ENCODE data around the gene SFMBT1. TPM values are rescaled to one million over a fixed set of nuclear protein-coding genes. Genes with fewer than 3 reads are reported as not detected.

SFMBT1 gene
- total and polyA plus RNA-seq, 2 of the 4 experiments (the other 2 are of a cell fraction) = 1.0 to 1.8 TPM

- ChIA-PET POLR2A (ENCODE audit: unreplicated experiment) (no interaction called here), CTCF (interaction anchor here (1.0 kb wide), 1 partner anchor 10 kb away, joined by 4 read pairs; the partner anchor contains the start of gene STIMATE)
- Histone ChIP-seq H2BK120ac (ENCODE audit: low read depth, low read length) (no peak overlapping the region), H2BK5ac (ENCODE audit: low read depth, low read length, poor library complexity, severe bottlenecking) (no peak overlapping the region), H3K9me1 (ENCODE audit: insufficient read depth, low read length) (no peaks in the 10 kb centered on the region), H3K14ac (replicated peaks; ENCODE audit: low read depth, low read length) (no peak overlapping the region), H4K5ac (ENCODE audit: low read depth, low read length) (no peak overlapping the region), H3K18ac (ENCODE audit: low read depth, low read length) (no peak overlapping the region), H2AK5ac (ENCODE audit: low read depth, low read length) (no peak overlapping the region), H4K20me1 (ENCODE audit: insufficient read depth, low read length) (no peaks in the 10 kb centered on the region), H2AFZ (replicated peaks; ENCODE audit: low read length, poor library complexity) (no peak overlapping the region), H3K79me1 (ENCODE audit: low read depth in 1 of 2, low read length in 2 of 2) (no peaks in the 10 kb centered on the region), H2BK20ac (ENCODE audit: low read depth, low read length) (no peak overlapping the region), H3K27me3 (ENCODE audit: control insufficient read depth, insufficient read depth, low read length) (no peaks in the 10 kb centered on the region), H3K4me1 (ENCODE audit: control insufficient read depth, insufficient read depth, low read length) (no peaks in the 10 kb centered on the region), H3K9me3 (ENCODE audit: control insufficient read depth, insufficient read depth, low read length) (no peaks in the 10 kb centered on the region), H4K8ac (ENCODE audit: low read depth in 2 of 2, low read length in 2 of 2) (no peak overlapping the region), H3K9ac (ENCODE audit: low read depth, low read length) (no peak overlapping the region), H3K4me2 (ENCODE audit: low read depth, low read length) (no peak overlapping the region), H2BK15ac (ENCODE audit: low read depth, low read length) (no peak overlapping the region), H3K4ac (ENCODE audit: low read depth, low read length) (no peak overlapping the region), H3K27ac (ENCODE audit: insufficient read depth, low read length) (no peak overlapping the region), H3K36me3 (ENCODE audit: control insufficient read depth, insufficient read depth, low read length) (no peaks in the 10 kb centered on the region), H3K56ac (ENCODE audit: extremely low read depth, insufficient read depth, low read length) (no peak overlapping the region), H3K23ac (ENCODE audit: low read depth, low read length) (no peak overlapping the region), H3K4me3 (ENCODE audit: insufficient read depth, low read depth, low read length) (no peak overlapping the region), H2AK9ac (replicated peaks; ENCODE audit: low read depth, low read length, poor library complexity) (no peak overlapping the region), H4K91ac (ENCODE audit: insufficient read depth, low read depth, low read length) (no peak overlapping the region)
- dilution Hi-C loops (cut with HindIII; ENCODE audit: low sequenced_read_pairs, unreplicated experiment) (no loop called here), in situ Hi-C loops (cut with MboI; ENCODE audit: low sequenced_read_pairs) (no loop called here), intact Hi-C loops (cut with micrococcal nuclease) (no loop called here)
- DNase-seq (no peak), ATAC-seq (ENCODE audit: low read depth) (no peak)
- 80% methylated on average over 1 of the region's 5 CpGs; no CpG with 5 or more reads in 1 of the 2 experiments for WGBS, 2 experiments (ENCODE audit: extremely low coverage in 2 of 2, insufficient read length in 1 of 2)
- TF ChIP-seq CEBPB (IDR thresholded peaks at IDR 0.05; ENCODE audit: low read depth, low read length) (no peak), MAFK (IDR thresholded peaks at IDR 0.05; ENCODE audit: low read depth, low read length) (no peak), POLR2A (IDR thresholded peaks at IDR 0.05; ENCODE audit: low read depth, low read length) (no peak), RAD21 (IDR thresholded peaks at IDR 0.05; ENCODE audit: low read length) (no peak), CHD1 (IDR thresholded peaks at IDR 0.05; ENCODE audit: low read depth, low read length) (no peak), MXI1 (IDR thresholded peaks at IDR 0.05; ENCODE audit: borderline replicate concordance, low read depth, low read length) (no peak), FOS (IDR thresholded peaks at IDR 0.05; ENCODE audit: low read depth, low read length) (no peak), NFE2L2 (IDR thresholded peaks at IDR 0.05; ENCODE audit: low read depth, low read length) (no peak), SMC3 (IDR thresholded peaks at IDR 0.05; ENCODE audit: low read depth, low read length) (no peak), MAZ (IDR thresholded peaks at IDR 0.05; ENCODE audit: borderline replicate concordance, low read depth, low read length) (no peak), RFX5 (IDR thresholded peaks at IDR 0.05; ENCODE audit: low read depth, low read length) (no peak), CTCF (conservative IDR thresholded peaks at IDR 0.05; ENCODE audit: low read depth, low read length) (no peak), BHLHE40 (IDR thresholded peaks at IDR 0.05; ENCODE audit: low read depth, low read length) (no peak), RCOR1 (IDR thresholded peaks at IDR 0.05; ENCODE audit: insufficient replicate concordance, low read length) (no peak)
- TF ChIP-seq, protein P1, sequence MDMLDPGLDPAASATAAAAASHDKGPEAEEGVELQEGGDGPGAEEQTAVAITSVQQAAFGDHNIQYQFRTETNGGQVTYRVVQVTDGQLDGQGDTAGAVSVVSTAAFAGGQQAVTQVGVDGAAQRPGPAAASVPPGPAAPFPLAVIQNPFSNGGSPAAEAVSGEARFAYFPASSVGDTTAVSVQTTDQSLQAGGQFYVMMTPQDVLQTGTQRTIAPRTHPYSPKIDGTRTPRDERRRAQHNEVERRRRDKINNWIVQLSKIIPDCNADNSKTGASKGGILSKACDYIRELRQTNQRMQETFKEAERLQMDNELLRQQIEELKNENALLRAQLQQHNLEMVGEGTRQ (IDR thresholded peaks at IDR 0.05; ENCODE audit: low read depth, low read length) = no peak
- TF ChIP-seq, protein P2, sequence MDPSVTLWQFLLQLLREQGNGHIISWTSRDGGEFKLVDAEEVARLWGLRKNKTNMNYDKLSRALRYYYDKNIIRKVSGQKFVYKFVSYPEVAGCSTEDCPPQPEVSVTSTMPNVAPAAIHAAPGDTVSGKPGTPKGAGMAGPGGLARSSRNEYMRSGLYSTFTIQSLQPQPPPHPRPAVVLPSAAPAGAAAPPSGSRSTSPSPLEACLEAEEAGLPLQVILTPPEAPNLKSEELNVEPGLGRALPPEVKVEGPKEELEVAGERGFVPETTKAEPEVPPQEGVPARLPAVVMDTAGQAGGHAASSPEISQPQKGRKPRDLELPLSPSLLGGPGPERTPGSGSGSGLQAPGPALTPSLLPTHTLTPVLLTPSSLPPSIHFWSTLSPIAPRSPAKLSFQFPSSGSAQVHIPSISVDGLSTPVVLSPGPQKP (IDR thresholded peaks at IDR 0.05; ENCODE audit: borderline replicate concordance, low read depth, low read length) = no peak
- BruUV-seq (replicated peaks) = no TSS peak
Measured at GRCh38 chr3:52907497-52907896, 138.4 kb downstream of the SFMBT1 start.

All from IMR-90 (cell line).